ENCODE measurements around the gene SORCS2. TPM values are rescaled to one million over a fixed set of nuclear protein-coding genes. Genes with fewer than 3 reads are reported as not detected.
A peak's percentile ranks its signal among the peaks of the same experiment; 100 is the strongest.
"Not testable (repeated sequence)": the region's sequence is repeated elsewhere in the genome, so short reads cannot be mapped to it uniquely, and the experiment has no call there.

SORCS2 gene
- total and polyA plus RNA-seq, 3 donors from 2014 or later: 2.7 to 4.6 (median 2.9) TPM

- Histone ChIP-seq H3K27ac (no peak overlapping the region), H3K9me3 (no peaks in the 10 kb centered on the region), H3K4me1 (no peaks in the 10 kb centered on the region), H3K36me3 (ENCODE audit: low read depth, missing control alignments) (no peaks in the 10 kb centered on the region), H3K27me3 (no peaks in the 10 kb centered on the region), H3K4me3 (no peak overlapping the region)
- 91 to 95% methylated on average over 16 to 17 of the region's 17 CpGs for WGBS, 2 donors
- TF ChIP-seq POLR2A (IDR thresholded peaks at IDR 0.05): no peak
- TF ChIP-seq, protein P1, sequence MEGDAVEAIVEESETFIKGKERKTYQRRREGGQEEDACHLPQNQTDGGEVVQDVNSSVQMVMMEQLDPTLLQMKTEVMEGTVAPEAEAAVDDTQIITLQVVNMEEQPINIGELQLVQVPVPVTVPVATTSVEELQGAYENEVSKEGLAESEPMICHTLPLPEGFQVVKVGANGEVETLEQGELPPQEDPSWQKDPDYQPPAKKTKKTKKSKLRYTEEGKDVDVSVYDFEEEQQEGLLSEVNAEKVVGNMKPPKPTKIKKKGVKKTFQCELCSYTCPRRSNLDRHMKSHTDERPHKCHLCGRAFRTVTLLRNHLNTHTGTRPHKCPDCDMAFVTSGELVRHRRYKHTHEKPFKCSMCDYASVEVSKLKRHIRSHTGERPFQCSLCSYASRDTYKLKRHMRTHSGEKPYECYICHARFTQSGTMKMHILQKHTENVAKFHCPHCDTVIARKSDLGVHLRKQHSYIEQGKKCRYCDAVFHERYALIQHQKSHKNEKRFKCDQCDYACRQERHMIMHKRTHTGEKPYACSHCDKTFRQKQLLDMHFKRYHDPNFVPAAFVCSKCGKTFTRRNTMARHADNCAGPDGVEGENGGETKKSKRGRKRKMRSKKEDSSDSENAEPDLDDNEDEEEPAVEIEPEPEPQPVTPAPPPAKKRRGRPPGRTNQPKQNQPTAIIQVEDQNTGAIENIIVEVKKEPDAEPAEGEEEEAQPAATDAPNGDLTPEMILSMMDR (IDR thresholded peaks at IDR 0.05): no peak
- intact Hi-C loops (cut with DNase I; ENCODE audit: low total_unique reads): no loop called here
- no peak for DNase-seq
These were observed 407.9 kb downstream of the SORCS2 start for GRCh38 chr4:7600247-7600646.

DNA sequence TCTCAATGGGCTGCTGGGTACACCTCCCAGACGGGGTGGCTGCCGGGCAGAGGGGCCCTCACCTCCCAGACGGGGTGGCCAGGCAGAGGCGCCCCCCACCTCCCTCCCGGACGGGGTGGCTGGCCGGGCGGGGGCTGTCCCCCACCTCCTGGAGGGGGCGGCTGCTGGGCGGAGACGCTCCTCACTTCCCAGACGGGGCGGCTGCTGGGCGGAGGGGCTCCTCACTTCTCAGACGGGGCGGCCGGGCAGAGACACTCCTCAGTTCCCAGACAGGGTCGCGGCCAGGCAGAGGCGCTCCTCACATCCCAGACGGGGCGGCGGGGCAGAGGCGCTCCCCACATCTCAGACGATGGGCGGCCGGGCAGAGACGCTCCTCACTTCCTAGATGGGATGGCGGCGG is 409.8 kb downstream of the SORCS2 start:
- H3K27me3 ChIP-seq; H3K36me3 ChIP-seq (ENCODE audit: low read depth, missing control alignments); H3K27ac ChIP-seq; H3K4me1 ChIP-seq; H3K9me3 ChIP-seq; intact Hi-C loops (cut with DNase I; ENCODE audit: low total_unique reads); DNase-seq: not testable (repeated sequence)
- H3K4me3 ChIP-seq: peak overlapping the region in 1 of 2 donors; percentile 32
- WGBS, 2 donors: 73 to 84% methylated on average over 7 to 30 of the region's 30 CpGs

GRCh38 chr4:7607156-7607910 is 415.0 kb downstream of the SORCS2 start:
- 72 to 78% methylated on average over 14 of the region's 14 CpGs for WGBS, 2 donors
- Histone ChIP-seq H3K36me3 (ENCODE audit: low read depth, missing control alignments) (no peaks in the 10 kb centered on the region), H3K27me3 (no peaks in the 10 kb centered on the region), H3K9me3 (no peaks in the 10 kb centered on the region), H3K4me1 (peaks cover 19% of the 10 kb centered on the region), H3K27ac (peak overlapping the region in 1 of 2 donors; percentile 41), H3K4me3 (no peak overlapping the region)
- TF ChIP-seq, protein P1 (IDR thresholded peaks at IDR 0.05): no peak
- no peak for TF ChIP-seq POLR2A (IDR thresholded peaks at IDR 0.05)
- peak; percentile 68 for DNase-seq
- intact Hi-C loops (cut with DNase I; ENCODE audit: low total_unique reads): no loop called here

GRCh38 chr4:7608046-7608445 is 415.7 kb downstream of the SORCS2 start:
- 81 to 89% methylated on average over 7 of the region's 7 CpGs for WGBS, 2 donors
- H3K4me3 ChIP-seq: no peak overlapping the region
- intact Hi-C loops (cut with DNase I; ENCODE audit: low total_unique reads): no loop called here
- no peaks in the 10 kb centered on the region for H3K27me3 ChIP-seq
- peaks cover 19% of the 10 kb centered on the region for H3K4me1 ChIP-seq
- DNase-seq: no peak
- no peak for TF ChIP-seq POLR2A (IDR thresholded peaks at IDR 0.05)
- TF ChIP-seq, protein P1 (IDR thresholded peaks at IDR 0.05): no peak
- H3K27ac ChIP-seq: no peak overlapping the region
- no peaks in the 10 kb centered on the region for H3K9me3 ChIP-seq
- no peaks in the 10 kb centered on the region for H3K36me3 ChIP-seq (ENCODE audit: low read depth, missing control alignments)

- no peak overlapping the region for H3K27ac ChIP-seq
- no peaks in the 10 kb centered on the region for H3K9me3 ChIP-seq
- TF ChIP-seq, protein P1 (IDR thresholded peaks at IDR 0.05): no peak
- no peak for TF ChIP-seq POLR2A (IDR thresholded peaks at IDR 0.05)
- no peaks in the 10 kb centered on the region for H3K36me3 ChIP-seq (ENCODE audit: low read depth, missing control alignments)
- no peak overlapping the region for H3K4me3 ChIP-seq
- 60 to 77% methylated on average over 6 to 10 of the region's 10 CpGs for WGBS, 2 donors
- no peak for DNase-seq
- no peaks in the 10 kb centered on the region for H3K27me3 ChIP-seq
- H3K4me1 ChIP-seq: peaks cover 19% of the 10 kb centered on the region
- intact Hi-C loops (cut with DNase I; ENCODE audit: low total_unique reads): no loop called here
These were observed 417.0 kb downstream of the SORCS2 start for GRCh38 chr4:7609316-7609715.
